Astrocyte of the cerebellum (primary cell): ENCODE measurements around the gene RAMAC.
A peak's percentile ranks its signal among the peaks of the same experiment; 100 is the strongest.

Experiments used
- DNase-seq: peaks from one replicate; pipeline ENCODE4 v3.0.0-alpha.2; 2011; ENCODE audit warnings: low read depth
- H3K4me3 ChIP-seq: 2 replicates; pipeline ENCODE4 v1.5.1; 2011; ENCODE audit warnings: mild to moderate bottlenecking, low read depth, low read length, moderate library complexity
- CTCF ChIP-seq: IDR thresholded peaks from 2 replicates; pipeline ENCODE4 v1.5.1; 2012; ENCODE audit warnings: low read length, low read depth, moderate library complexity, mild to moderate bottlenecking; ENCODE audit errors: missing control alignments
- in situ Hi-C: cut with HindIII; loops from 2 replicates; pipeline ENCODE4 v1.10.0; 2017; ENCODE audit warnings: low sequenced_read_pairs

Gene RAMAC

GRCh38 chr15:82952158-82953081 lies 33.6 kb upstream of the RAMAC start, which contains the start of gene HOMER2:
Gene HOMER2 (minus strand): TSS chr15:82952720. CDS start chr15:82952535, 185 bp downstream.
- TF ChIP-seq CTCF, result no peak
- in situ Hi-C loops, result loop anchor here (5.0 kb wide), 2 partner anchors 50 to 105 kb away; no protein-coding TSS in a partner anchor
- DNase-seq, result no peak
- H3K4me3 ChIP-seq, result peak within 1 kb of the TSS; percentile 45

GRCh38 chr15:82958638-82959037 lies 27.4 kb upstream of the RAMAC start:
- in situ Hi-C loops, result no loop called here
- TF ChIP-seq CTCF, result no peak
- no peak for DNase-seq
- H3K4me3 ChIP-seq, result no peak overlapping the region

GRCh38 chr15:82959423-82959822 lies 26.6 kb upstream of the RAMAC start:
- in situ Hi-C loops, result no loop called here

GRCh38 chr15:82960766-82961165 lies 25.2 kb upstream of the RAMAC start:
- in situ Hi-C loops, result no loop called here
- no peak for DNase-seq
- H3K4me3 ChIP-seq, result no peak overlapping the region
- TF ChIP-seq CTCF, result no peak

More at GRCh38 chr15:82959423-82959822, 26.6 kb upstream of the RAMAC start:
- no peak for DNase-seq
- no peak overlapping the region for H3K4me3 ChIP-seq
- no peak for TF ChIP-seq CTCF

GRCh38 chr15:82963471-82964341 lies 22.3 kb upstream of the RAMAC start:
- no peak for DNase-seq
- no peak for TF ChIP-seq CTCF
- H3K4me3 ChIP-seq, result no peak overlapping the region
- in situ Hi-C loops, result no loop called here

- in situ Hi-C loops, result no loop called here
- no peak for TF ChIP-seq CTCF
- no peak for DNase-seq
- no peak overlapping the region for H3K4me3 ChIP-seq
Observed at GRCh38 chr15:82964890-82965289, 21.1 kb upstream of the RAMAC start.
